GM23338 (cell line): ENCODE measurements around the gene KATNAL1. TPM values are rescaled to one million over a fixed set of nuclear protein-coding genes. Genes with fewer than 3 reads are reported as not detected.

Source experiments
- ATAC-seq: fragments of 200-7000 bp; cut with Tn5 transposase; 3 replicates; pipeline ENCODE4 v1.9.1; 2020
- DNase-seq: peaks from one replicate; pipeline ENCODE4 v3.0.0-alpha.2; 2015; ENCODE audit warnings: low spot score
- H2AFZ ChIP-seq: fragments of 200-600 bp; sonication (generic); 2 replicates; pipeline ENCODE4 v1.8.0; 2016; ENCODE audit warnings: antibody characterized with exemption, mild to moderate bottlenecking, moderate library complexity
- H3F3A ChIP-seq: fragments of 200-600 bp; sonication (generic); replicated peaks from 2 replicates; pipeline ENCODE4 v1.8.0; 2017; ENCODE audit warnings: antibody characterized with exemption, mixed run types, low read depth
- H3K27ac ChIP-seq: fragments of 200-600 bp; sonication (generic); 2 replicates; pipeline ENCODE4 v1.6.1; 2016; ENCODE audit warnings: low read depth
- H3K27me3 ChIP-seq: fragments of 200-600 bp; sonication (generic); 2 replicates; pipeline ENCODE4 v1.8.0; 2016; ENCODE audit warnings: mild to moderate bottlenecking, mixed run types, moderate library complexity; ENCODE audit not compliant: insufficient read depth
- H3K36me3 ChIP-seq: fragments of 200-600 bp; sonication (generic); 2 replicates; pipeline ENCODE4 v1.8.0; 2016; ENCODE audit warnings: mild to moderate bottlenecking; ENCODE audit not compliant: insufficient read depth
- H3K4me1 ChIP-seq: fragments of 200-600 bp; sonication (generic); 2 replicates; pipeline ENCODE4 v1.8.0; 2016; ENCODE audit warnings: mild to moderate bottlenecking, moderate library complexity; ENCODE audit not compliant: insufficient read depth
- H3K4me2 ChIP-seq: fragments of 200-600 bp; sonication (generic); 2 replicates; pipeline ENCODE4 v1.7.1; 2017; ENCODE audit warnings: mixed run types
- H3K4me3 ChIP-seq: fragments of 200-600 bp; sonication (generic); 2 replicates; pipeline ENCODE4 v1.6.1; 2016; ENCODE audit warnings: mixed run types
- H3K79me2 ChIP-seq: fragments of 200-600 bp; sonication (generic); replicated peaks from 2 replicates; pipeline ENCODE4 v1.8.0; 2017; ENCODE audit warnings: mild to moderate bottlenecking; ENCODE audit not compliant: insufficient read depth
- H3K9me2 ChIP-seq: fragments of 200-600 bp; sonication (generic); 2 replicates; pipeline ENCODE4 v1.8.0; 2017; ENCODE audit not compliant: insufficient read depth
- H4K20me1 ChIP-seq: fragments of 200-600 bp; sonication (generic); replicated peaks from 2 replicates; pipeline ENCODE4 v1.8.0; 2017; ENCODE audit warnings: mild to moderate bottlenecking; ENCODE audit not compliant: insufficient read depth
- H3K27ac Mint-ChIP-seq: 2 replicates; pipeline ENCODE4 v1.8.0; 2020; ENCODE audit warnings: inconsistent platforms, mild to moderate bottlenecking, moderate library complexity, mixed read lengths
- H3K27me3 Mint-ChIP-seq: 3 replicates; pipeline ENCODE4 v1.8.0; 2022; ENCODE audit warnings: low read depth, mild to moderate bottlenecking, moderate library complexity, mixed read lengths, inconsistent platforms; ENCODE audit not compliant: insufficient read depth, poor library complexity
- H3K36me3 Mint-ChIP-seq: 3 replicates; pipeline ENCODE4 v1.8.0; 2021; ENCODE audit warnings: low read depth, mild to moderate bottlenecking, inconsistent platforms, moderate library complexity, mixed read lengths
- H3K4me1 Mint-ChIP-seq: 3 replicates; pipeline ENCODE4 v1.8.0; 2020; ENCODE audit warnings: mild to moderate bottlenecking, inconsistent platforms, mixed read lengths
- H3K4me3 Mint-ChIP-seq: 3 replicates; pipeline ENCODE4 v1.8.0; 2021; ENCODE audit warnings: moderate library complexity, mild to moderate bottlenecking, inconsistent platforms, mixed read lengths
- H3K9me3 Mint-ChIP-seq: 3 replicates; pipeline ENCODE4 v1.8.0; 2020; ENCODE audit warnings: moderate library complexity, mild to moderate bottlenecking, inconsistent platforms, mixed read lengths
- CREB1 ChIP-seq: fragments of 250-450 bp; sonication (Bioruptor Pico); IDR thresholded peaks from 2 replicates; pipeline ENCODE4 v1.5.0; 2020; ENCODE audit warnings: low read depth, mild to moderate bottlenecking, moderate library complexity
- ETS1 ChIP-seq: IDR thresholded peaks from 2 replicates; pipeline ENCODE4 v1.6.1; 2016; ENCODE audit warnings: antibody characterized with exemption
- EZH2 ChIP-seq: fragments of 200-600 bp; sonication (generic); IDR thresholded peaks from one replicate; pipeline ENCODE4 v1.8.0; 2017; ENCODE audit warnings: antibody characterized with exemption, mild to moderate bottlenecking, low read depth; ENCODE audit not compliant: unreplicated experiment
- EZH2phosphoT487 ChIP-seq: fragments of 200-600 bp; sonication (generic); IDR thresholded peaks from one replicate; pipeline ENCODE4 v1.8.1; 2018; ENCODE audit warnings: antibody characterized with exemption; ENCODE audit not compliant: unreplicated experiment
- REST ChIP-seq: IDR thresholded peaks from one replicate; pipeline ENCODE4 v1.6.1; 2018; ENCODE audit warnings: antibody characterized with exemption; ENCODE audit not compliant: unreplicated experiment
- ZNF331 ChIP-seq: fragments of 250-450 bp; sonication (Bioruptor Pico); IDR thresholded peaks from 2 replicates; pipeline ENCODE4 v1.5.0; 2020; ENCODE audit warnings: low read depth, mild to moderate bottlenecking, moderate library complexity
- ZNF462 ChIP-seq: fragments of 250-450 bp; sonication (Bioruptor Pico); IDR thresholded peaks from 2 replicates; pipeline ENCODE4 v1.5.0; 2020; ENCODE audit warnings: mild to moderate bottlenecking, moderate library complexity
- polyA plus RNA-seq: library from polyadenylated mRNA; unstranded; fragments of >200 nt; fragmentation: Nextera tagmentation; extraction: Ambion mirVana; gene quantifications from 2 replicates; pipeline ENCODE4 v1.2.1, GENCODE V29; 2016
- total RNA-seq: library from RNA; depleted of rRNA; stranded (reverse); fragments of >200 nt; shearing (Covaris generic); gene quantifications from 2 replicates; pipeline ENCODE4 v1.2.3, GENCODE V29; 2014

Gene KATNAL1
- total and polyA plus RNA-seq, 2 experiments from 2014 or later = 6.1 to 11.5 TPM

- TF ChIP-seq ZNF462 = no peak
These were observed 72.1 kb downstream of the KATNAL1 start (continued) for GRCh38 chr13:30235216-30235615.

- ATAC-seq (no peak), DNase-seq (no peak)
- Histone ChIP-seq H4K20me1 (no peaks in the 10 kb centered on the region), H3F3A (no peaks in the 10 kb centered on the region), H3K27me3 (no peaks in the 10 kb centered on the region), H3K9me2 (no peaks in the 10 kb centered on the region), H3K4me1 (no peaks in the 10 kb centered on the region), H3K36me3 (no peaks in the 10 kb centered on the region), H3K79me2 (no peaks in the 10 kb centered on the region), H3K4me3 (no peak overlapping the region), H2AFZ (no peak overlapping the region), H3K4me2 (no peak overlapping the region), H3K27ac (no peak overlapping the region)
- no peak overlapping the region for H3K27ac Mint-ChIP-seq
- no peaks in the 10 kb centered on the region for H3K27me3 Mint-ChIP-seq
- H3K4me1 Mint-ChIP-seq = no peaks in the 10 kb centered on the region; the same call in 2 of the 3 replicates
- peaks cover 6% of the 10 kb centered on the region; the same call in 2 of the 3 replicates for H3K36me3 Mint-ChIP-seq
- no peaks in the 10 kb centered on the region for H3K9me3 Mint-ChIP-seq
- H3K4me3 Mint-ChIP-seq = no peak overlapping the region
- TF ChIP-seq EZH2phosphoT487 (no peak), ZNF331 (no peak), CREB1 (CRISPR knock-in tag) (no peak), EZH2 (no peak), ETS1 (no peak), REST (no peak)
These were observed 72.7 kb downstream of the KATNAL1 start for GRCh38 chr13:30234619-30235162.
